GM12878 (cell line): Measurements from ENCODE around the gene PGM2L1. TPM values are rescaled to one million over a fixed set of nuclear protein-coding genes. Genes with fewer than 3 reads are reported as not detected.

ENCODE experiments used
- ATAC-seq: fragments of 200-7000 bp; cut with Tn5 transposase; 3 replicates; pipeline ENCODE4 v1.9.1; 2020; ENCODE audit warnings: mild to moderate bottlenecking, moderate library complexity
- BruUV-seq: library from RNA; stranded (reverse); fragments of 400-500 nt; replicated peaks from 2 replicates; lab custom pipeline; 2021; lab: Mats Ljungman, UMichigan
- CTCF ChIA-PET: fragments of 300-600 bp; sonication (Branson Sonifier 250); formaldehyde crosslinking; extraction: SDS; loops from one replicate; lab custom pipeline; 2021; ENCODE audit warnings: inconsistent platforms; lab: Yijun Ruan, JAX
- POLR2A ChIA-PET: fragments of 350-600 bp; formaldehyde crosslinking; extraction: SDS; loops from one replicate; lab custom pipeline; 2021; ENCODE audit warnings: inconsistent platforms; lab: Charles Lee
- RAD21 ChIA-PET: fragments of 300-600 bp; sonication (Branson Sonifier 250); formaldehyde crosslinking; loops from one replicate; lab custom pipeline; 2023; ENCODE audit warnings: antibody characterized with exemption; ENCODE audit not compliant: unreplicated experiment; lab: Charles Lee
- SMC1A ChIA-PET: fragments of 300-600 bp; sonication (Branson Sonifier 250); formaldehyde crosslinking; loops from one replicate; lab custom pipeline; 2023; ENCODE audit not compliant: unreplicated experiment, uncharacterized antibody; lab: Charles Lee
- DNase-seq: peaks from one replicate; pipeline ENCODE4 v3.0.0-alpha.2; 2011; ENCODE audit warnings: low read depth, low spot score
- FAIRE-seq: peaks from 3 replicates; lab custom pipeline; 2011; peaks lifted over from hg19 to GRCh38; lab: Jason Lieb, UNC
- H2AFZ ChIP-seq: 2 replicates; pipeline ENCODE4 v1.6.0; 2011; ENCODE audit warnings: low read depth, low read length, control low read depth; ENCODE audit not compliant: control insufficient read depth
- H3K27ac ChIP-seq: 2 replicates; pipeline ENCODE4 v1.5.1; 2011; ENCODE audit warnings: control low read depth; ENCODE audit not compliant: control insufficient read depth, insufficient read depth
- H3K27me3 ChIP-seq, 2 experiments: replicated peaks in 1 of 2; 2 replicates each; pipeline versions ENCODE4 v1.6.0 to v1.6.1; 2011; ENCODE audit warnings: low read length in 1 of 2; ENCODE audit not compliant: control insufficient read depth in 2 of 2, insufficient read depth in 2 of 2
- H3K36me3 ChIP-seq, 2 experiments: 2 replicates each; pipeline ENCODE4 v1.5.1; 2011; ENCODE audit warnings: low read length in 1 of 2; ENCODE audit not compliant: control insufficient read depth in 2 of 2, insufficient read depth in 2 of 2
- H3K4me1 ChIP-seq: 2 replicates; pipeline ENCODE4 v1.6.1; 2011; ENCODE audit warnings: mild to moderate bottlenecking, low read length, moderate library complexity, mixed read lengths; ENCODE audit not compliant: control insufficient read depth, insufficient read depth
- H3K4me2 ChIP-seq: 2 replicates; pipeline ENCODE4 v1.6.0; 2011; ENCODE audit warnings: control low read depth; ENCODE audit not compliant: control insufficient read depth, insufficient read depth
- H3K4me3 ChIP-seq: fragments of 200-600 bp; sonication (generic); 2 replicates; pipeline ENCODE4 v1.5.1; 2016
- H3K79me2 ChIP-seq: 2 replicates; pipeline ENCODE4 v1.6.0; 2011; ENCODE audit warnings: low read length; ENCODE audit not compliant: control insufficient read depth, insufficient read depth
- H3K9ac ChIP-seq: 2 replicates; pipeline ENCODE4 v1.8.0; 2011; ENCODE audit warnings: low read length, control low read depth, mixed read lengths; ENCODE audit not compliant: control insufficient read depth, insufficient read depth
- H3K9me3 ChIP-seq: replicated peaks from 3 replicates; pipeline ENCODE4 v1.5.1; 2011; ENCODE audit warnings: mild to moderate bottlenecking, low read length; ENCODE audit not compliant: control insufficient read depth, insufficient read depth
- H4K20me1 ChIP-seq: 2 replicates; pipeline ENCODE4 v1.6.0; 2011; ENCODE audit not compliant: control insufficient read depth, insufficient read depth
- NRF1 ChIP-seq: conservative IDR thresholded peaks from 2 replicates; pipeline ENCODE4 v1.6.1; 2011; ENCODE audit warnings: mild to moderate bottlenecking, low read depth, low read length, improper control_type of control experiment
- RUNX3 ChIP-seq: IDR thresholded peaks from 2 replicates; pipeline ENCODE4 v1.6.1; 2012; ENCODE audit warnings: low read length, inconsistent platforms
- SRF ChIP-seq, 2 experiments: IDR thresholded peaks; 2 replicates each; pipeline ENCODE4 v1.6.1; 2011; ENCODE audit warnings: low read depth in 2 of 2, low read length in 2 of 2, mild to moderate bottlenecking in 1 of 2, moderate library complexity in 1 of 2
- ZBTB4 ChIP-seq: fragments of 450-650 bp; formaldehyde crosslinking; IDR thresholded peaks from 2 replicates; pipeline ENCODE4 v1.4.0; 2022; ENCODE audit warnings: mild to moderate bottlenecking, moderate library complexity
- WGBS: methylation state at CpG from one replicate; pipeline ENCODE4 v1.1.6; 2016; ENCODE audit warnings: low lambda C conversion rate; ENCODE audit not compliant: insufficient replicate concordance, insufficient coverage; ENCODE audit errors: missing lambda C conversion rate; 5-methylcytosine and 5-hydroxymethylcytosine counted together
- in situ Hi-C: fragments of 300-500 bp; cut with MboI; formaldehyde crosslinking; loops from 9 replicates; pipeline ENCODE4 v1.14.3; 2018; ENCODE audit warnings: mixed read lengths
- intact Hi-C: fragments of 100-400 bp; cut with micrococcal nuclease; formaldehyde crosslinking; loops from one replicate; pipeline ENCODE4 v1.14.2; 2022; ENCODE audit not compliant: unreplicated experiment
- polyA plus RNA-seq, 11 experiments: library from polyadenylated mRNA; depleted of rRNA in 4 of 11; unstranded in 6 of 11; stranded (reverse) in 5 of 11; fragments of >200 nt; fragmentation: Nextera tagmentation in 4 of 11; fragmentation: Illumina TruSeq in 1 of 11; extraction: Ambion mirVana in 4 of 11; extraction: Trizol in 1 of 11; gene quantifications; 1 replicate in 1 of 11; 2 replicates in 10 of 11; pipeline versions ENCODE4 v1.2.1 to v1.2.3, GENCODE V29; 2011 to 2016; ENCODE audit warnings: inconsistent platforms in 2 of 11, missing spikeins in 2 of 11, low read depth in 1 of 11
- total RNA-seq, 4 experiments: library from RNA; depleted of rRNA in 3 of 4; stranded (reverse); fragments of >200 nt in 3 of 4; fragmentation: Illumina TruSeq in 1 of 4; extraction: Trizol in 1 of 4; gene quantifications; 2 replicates each; pipeline versions ENCODE4 v1.2.1 to v1.2.3, GENCODE V29; 2013 to 2021

PGM2L1 gene
- total and polyA plus RNA-seq, 10 of the 15 experiments (the other 5 are each of a cell fraction or from before 2014, with no cell fraction given), result 0.04 to 0.20 (median 0.13) TPM; not detected in 1

GRCh38 chr11:74392256-74392655, 6.0 kb downstream of the PGM2L1 start:
- intact Hi-C loops (no loop called here), in situ Hi-C loops (loop anchor here (5.0 kb wide), 1 partner anchor 60 kb away; no protein-coding TSS in a partner anchor)
- H3K79me2 ChIP-seq, result no peaks in the 10 kb centered on the region
- no peaks in the 10 kb centered on the region for H3K9me3 ChIP-seq
- POLR2A ChIA-PET, result no interaction called here
- TF ChIP-seq ZBTB4 (CRISPR knock-in tag) (no peak), SRF (IDR thresholded peaks at IDR 0.05; ENCODE audit: low read depth in 2 of 2, low read length in 2 of 2) (no peak), RUNX3 (no peak), NRF1 (no peak)
- no TSS peak for BruUV-seq
- H3K4me1 ChIP-seq, result no peaks in the 10 kb centered on the region
- no peaks in the 10 kb centered on the region for H3K27me3 ChIP-seq
- SMC1A ChIA-PET, result interaction anchor here (1.0 to 4.2 kb wide), 4 partner anchors 28 to 60 kb away, joined by 3 to 55 read pairs (median 24); no protein-coding TSS in a partner anchor
- FAIRE-seq, result no peak
- H3K4me2 ChIP-seq, result no peak overlapping the region
- ATAC-seq, result no peak
- 75% methylated on average over 8 of the region's 8 CpGs for WGBS
- CTCF ChIA-PET, result interaction anchor here (1.1 to 5.2 kb wide), 2 partner anchors 13 to 57 kb away, joined by 3 to 262 read pairs; no protein-coding TSS in a partner anchor
- no peaks in the 10 kb centered on the region for H4K20me1 ChIP-seq
- DNase-seq, result no peak
- H3K9ac ChIP-seq, result no peak overlapping the region
- H3K4me3 ChIP-seq, result no peak overlapping the region
- H3K27ac ChIP-seq, result no peak overlapping the region
- no peaks in the 10 kb centered on the region for H3K36me3 ChIP-seq
- H2AFZ ChIP-seq, result no peak overlapping the region
- RAD21 ChIA-PET, result interaction anchor here (5.8 kb wide), 1 partner anchor 57 kb away, joined by 77 read pairs; no protein-coding TSS in a partner anchor
